IgD-negative memory B cell (primary cell): ENCODE results near the gene MIOX. TPM values are rescaled to one million over a fixed set of nuclear protein-coding genes. Genes with fewer than 3 reads are reported as not detected.

Experiments
- H3K27ac Mint-ChIP-seq, 3 donors: one replicate each; pipeline ENCODE4 v1.8.0; 2020 to 2022; ENCODE audit warnings: mild to moderate bottlenecking in 3 of 3, mixed read lengths in 3 of 3, moderate library complexity in 1 of 3
- H3K27me3 Mint-ChIP-seq: one replicate; pipeline ENCODE4 v1.8.0; 2021; ENCODE audit warnings: mixed read lengths
- H3K36me3 Mint-ChIP-seq: one replicate; pipeline ENCODE4 v1.8.0; 2020; ENCODE audit warnings: mild to moderate bottlenecking, mixed read lengths
- H3K4me1 Mint-ChIP-seq, 3 donors: one replicate each; pipeline ENCODE4 v1.8.0; 2020 to 2022; ENCODE audit warnings: mixed read lengths in 3 of 3, mild to moderate bottlenecking in 1 of 3
- H3K4me3 Mint-ChIP-seq, 4 donors: one replicate each; pipeline ENCODE4 v1.8.0; 2020 to 2022; ENCODE audit warnings: mild to moderate bottlenecking in 4 of 4, mixed read lengths in 4 of 4, moderate library complexity in 3 of 4
- H3K9me3 Mint-ChIP-seq, 3 donors: one replicate each; pipeline ENCODE4 v1.8.0; 2020 to 2021; ENCODE audit warnings: mixed read lengths in 3 of 3, mild to moderate bottlenecking in 1 of 3
- polyA plus RNA-seq: library from polyadenylated mRNA; unstranded; fragments of 300-500 nt; fragmentation: Illumina TruSeq; gene quantifications from one replicate; pipeline ENCODE4 v1.2.3, GENCODE V29; 2021

The MIOX gene
- polyA plus RNA-seq, 1 donor from 2014 or later = not detected

- Mint-ChIP-seq H3K9me3 (no peaks in the 10 kb centered on the region), H3K4me1 (peaks cover 1 to 5% (median 4%) of the 10 kb centered on the region in 3 donors), H3K27ac (peak overlapping the region in 1 of 3 donors; percentile 80), H3K36me3 (peaks cover 2% of the 10 kb centered on the region), H3K27me3 (no peaks in the 10 kb centered on the region), H3K4me3 (peak overlapping the region in 2 of 4 donors; percentile 40 to 43)
Observed at GRCh38 chr22:50463188-50463900, 23.3 kb upstream of the MIOX start.

GRCh38 chr22:50464451-50464850 lies 22.2 kb upstream of the MIOX start:
- H3K36me3 Mint-ChIP-seq = peaks cover 2% of the 10 kb centered on the region
- peak overlapping the region in 1 of 4 donors; percentile 33 for H3K4me3 Mint-ChIP-seq
- H3K9me3 Mint-ChIP-seq = no peaks in the 10 kb centered on the region
- no peak overlapping the region for H3K27ac Mint-ChIP-seq
- peaks cover 9 to 15% (median 11%) of the 10 kb centered on the region in 3 donors for H3K4me1 Mint-ChIP-seq
- no peaks in the 10 kb centered on the region for H3K27me3 Mint-ChIP-seq

GRCh38 chr22:50465066-50465930 lies 21.4 kb upstream of the MIOX start:
- no peaks in the 10 kb centered on the region for H3K9me3 Mint-ChIP-seq
- H3K27me3 Mint-ChIP-seq = no peaks in the 10 kb centered on the region
- peaks cover 2% of the 10 kb centered on the region for H3K36me3 Mint-ChIP-seq
- peak overlapping the region in 1 of 3 donors; percentile 56 for H3K27ac Mint-ChIP-seq
- H3K4me3 Mint-ChIP-seq = peak overlapping the region in 1 of 4 donors; percentile 33
- peaks cover 15 to 18% (median 17%) of the 10 kb centered on the region in 3 donors for H3K4me1 Mint-ChIP-seq

- Mint-ChIP-seq H3K36me3 (peaks cover 2% of the 10 kb centered on the region), H3K4me1 (peaks cover 20 to 33% (median 27%) of the 10 kb centered on the region in 3 donors), H3K4me3 (peak overlapping the region in 1 of 4 donors; percentile 80), H3K27me3 (no peaks in the 10 kb centered on the region), H3K9me3 (no peaks in the 10 kb centered on the region), H3K27ac (peak overlapping the region in 2 of 3 donors; percentile 53 to 89)
Observed at GRCh38 chr22:50467341-50467740, 19.3 kb upstream of the MIOX start.

GRCh38 chr22:50467773-50468440 lies 18.8 kb upstream of the MIOX start:
- H3K36me3 Mint-ChIP-seq = peaks cover 3% of the 10 kb centered on the region
- peak overlapping the region in 3 of 4 donors; percentile 41 to 87 (median 86) for H3K4me3 Mint-ChIP-seq
- H3K27me3 Mint-ChIP-seq = no peaks in the 10 kb centered on the region
- peak overlapping the region in 2 of 3 donors; percentile 94 to 98 for H3K27ac Mint-ChIP-seq
- no peaks in the 10 kb centered on the region for H3K9me3 Mint-ChIP-seq
- peaks cover 20 to 37% (median 30%) of the 10 kb centered on the region in 3 donors for H3K4me1 Mint-ChIP-seq

GRCh38 chr22:50468626-50469025 lies 18.0 kb upstream of the MIOX start:
- peaks cover 26 to 44% (median 36%) of the 10 kb centered on the region in 3 donors for H3K4me1 Mint-ChIP-seq
- peak overlapping the region in 3 of 4 donors; percentile 58 to 87 (median 86) for H3K4me3 Mint-ChIP-seq
- H3K36me3 Mint-ChIP-seq = peaks cover 4% of the 10 kb centered on the region
- H3K9me3 Mint-ChIP-seq = no peaks in the 10 kb centered on the region
- H3K27ac Mint-ChIP-seq = peak overlapping the region; percentile 94 to 98 (median 94)
- no peaks in the 10 kb centered on the region for H3K27me3 Mint-ChIP-seq

GRCh38 chr22:50469377-50470305 lies 17.0 kb upstream of the MIOX start:
- Mint-ChIP-seq H3K36me3 (peaks cover 4% of the 10 kb centered on the region), H3K4me3 (peak overlapping the region; percentile 59 to 89 (median 88)), H3K9me3 (no peaks in the 10 kb centered on the region), H3K4me1 (peaks cover 26 to 49% (median 41%) of the 10 kb centered on the region in 3 donors), H3K27me3 (no peaks in the 10 kb centered on the region), H3K27ac (peak overlapping the region; percentile 94 to 98 (median 94))

GRCh38 chr22:50470491-50470890 lies 16.2 kb upstream of the MIOX start:
- Mint-ChIP-seq H3K27me3 (no peaks in the 10 kb centered on the region), H3K27ac (peak overlapping the region; percentile 94 to 98 (median 94)), H3K9me3 (no peaks in the 10 kb centered on the region), H3K36me3 (peaks cover 4% of the 10 kb centered on the region), H3K4me3 (peak overlapping the region; percentile 59 to 89 (median 88)), H3K4me1 (peaks cover 26 to 51% (median 41%) of the 10 kb centered on the region in 3 donors)

GRCh38 chr22:50471197-50471847 lies 15.3 kb upstream of the MIOX start:
- Mint-ChIP-seq H3K27ac (peak overlapping the region; percentile 94 to 98 (median 94)), H3K36me3 (peaks cover 4% of the 10 kb centered on the region), H3K4me1 (peaks cover 26 to 52% (median 41%) of the 10 kb centered on the region in 3 donors), H3K9me3 (no peaks in the 10 kb centered on the region), H3K27me3 (no peaks in the 10 kb centered on the region), H3K4me3 (peak overlapping the region; percentile 59 to 97 (median 88))

- peak overlapping the region in 3 of 4 donors; percentile 77 to 97 (median 79) for H3K4me3 Mint-ChIP-seq
- peaks cover 4% of the 10 kb centered on the region for H3K36me3 Mint-ChIP-seq
Observed at GRCh38 chr22:50471962-50472361, 14.7 kb upstream of the MIOX start.

GRCh38 chr22:50473088-50473487 lies 13.6 kb upstream of the MIOX start:
- peaks cover 22 to 47% (median 41%) of the 10 kb centered on the region in 3 donors for H3K4me1 Mint-ChIP-seq
- H3K27ac Mint-ChIP-seq = peak overlapping the region; percentile 63 to 95 (median 72)
- peak overlapping the region; percentile 79 to 97 (median 92) for H3K4me3 Mint-ChIP-seq
- H3K27me3 Mint-ChIP-seq = no peaks in the 10 kb centered on the region
- H3K9me3 Mint-ChIP-seq = no peaks in the 10 kb centered on the region
- H3K36me3 Mint-ChIP-seq = peaks cover 4% of the 10 kb centered on the region

More at GRCh38 chr22:50471962-50472361, 14.7 kb upstream of the MIOX start:
- H3K27ac Mint-ChIP-seq = peak overlapping the region; percentile 67 to 82 (median 77)
- H3K4me1 Mint-ChIP-seq = peaks cover 22 to 48% (median 41%) of the 10 kb centered on the region in 3 donors
- H3K9me3 Mint-ChIP-seq = no peaks in the 10 kb centered on the region
- no peaks in the 10 kb centered on the region for H3K27me3 Mint-ChIP-seq

GRCh38 chr22:50473855-50474671 lies 12.6 kb upstream of the MIOX start:
- Mint-ChIP-seq H3K36me3 (peaks cover 4% of the 10 kb centered on the region), H3K27ac (peak overlapping the region; percentile 72 to 95 (median 85)), H3K4me3 (peak overlapping the region; percentile 79 to 97 (median 92)), H3K27me3 (no peaks in the 10 kb centered on the region), H3K9me3 (no peaks in the 10 kb centered on the region), H3K4me1 (peaks cover 21 to 41% (median 35%) of the 10 kb centered on the region in 3 donors)
